RWPE2 (cell line): ENCODE results near the gene LEP.

Experiments used
- ATAC-seq: fragments of 200-7000 bp; cut with Tn5 transposase; 3 replicates; pipeline ENCODE4 v1.9.1; 2021; ENCODE audit warnings: low read depth
- DNase-seq: peaks from one replicate; pipeline ENCODE4 v3.0.0-alpha.2; 2020; ENCODE audit warnings: low spot score
- H3K27ac ChIP-seq: fragments of 450-650 bp; 2 replicates; pipeline ENCODE4 v1.5.1; 2017; ENCODE audit warnings: mild to moderate bottlenecking; ENCODE audit not compliant: poor library complexity, severe bottlenecking
- H3K27me3 ChIP-seq: fragments of 250-450 bp; sonication (Bioruptor Pico); 2 replicates; pipeline ENCODE4 v1.5.1; 2021; ENCODE audit warnings: mild to moderate bottlenecking, moderate library complexity; ENCODE audit not compliant: insufficient read depth, poor library complexity, severe bottlenecking
- H3K36me3 ChIP-seq: fragments of 250-450 bp; sonication (Bioruptor Pico); 2 replicates; pipeline ENCODE4 v1.5.1; 2020; ENCODE audit warnings: low read depth, mild to moderate bottlenecking, moderate library complexity
- H3K4me1 ChIP-seq: fragments of 250-450 bp; sonication (Bioruptor Pico); 2 replicates; pipeline ENCODE4 v1.5.1; 2021; ENCODE audit warnings: mild to moderate bottlenecking, moderate library complexity; ENCODE audit not compliant: insufficient read depth, poor library complexity, severe bottlenecking
- H3K4me3 ChIP-seq: fragments of 250-450 bp; sonication (Bioruptor Pico); 2 replicates; pipeline ENCODE4 v1.5.1; 2021; ENCODE audit warnings: mild to moderate bottlenecking, moderate library complexity; ENCODE audit not compliant: severe bottlenecking
- H3K9me3 ChIP-seq: fragments of 250-450 bp; sonication (Bioruptor Pico); 2 replicates; pipeline ENCODE4 v1.5.1; 2021; ENCODE audit warnings: mild to moderate bottlenecking, moderate library complexity; ENCODE audit not compliant: severe bottlenecking
- TF ChIP-seq, protein P1 (sequence below): fragments of 450-650 bp; IDR thresholded peaks from one replicate; pipeline ENCODE4 v1.5.1; 2017; ENCODE audit warnings: mild to moderate bottlenecking, moderate library complexity; ENCODE audit not compliant: poor library complexity, severe bottlenecking

LEP gene

DNA sequence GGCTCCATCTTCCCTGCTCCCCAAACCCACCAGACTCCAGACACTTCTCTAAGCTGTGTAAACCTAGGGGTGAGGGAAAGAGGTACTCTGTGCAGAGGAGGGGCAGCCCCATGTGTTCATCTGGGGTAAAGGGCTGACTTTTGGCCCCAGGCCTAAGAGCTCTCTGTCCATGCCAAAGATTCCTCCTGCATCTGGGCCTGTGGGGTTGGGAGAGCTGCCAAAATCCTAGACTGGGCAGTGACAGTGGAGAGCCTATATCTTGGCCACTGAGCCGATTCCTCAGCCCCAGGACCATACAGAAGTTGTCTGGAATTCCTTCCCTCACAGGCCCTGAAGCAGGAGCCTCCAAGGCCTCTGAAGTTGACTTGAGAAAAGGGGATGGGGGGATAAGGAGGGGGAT, 25.3 kb upstream of the LEP start:
- ATAC-seq, result no peak

GRCh38 chr7:128217030-128217805, 23.9 kb upstream of the LEP start:
- TF ChIP-seq, protein P1, sequence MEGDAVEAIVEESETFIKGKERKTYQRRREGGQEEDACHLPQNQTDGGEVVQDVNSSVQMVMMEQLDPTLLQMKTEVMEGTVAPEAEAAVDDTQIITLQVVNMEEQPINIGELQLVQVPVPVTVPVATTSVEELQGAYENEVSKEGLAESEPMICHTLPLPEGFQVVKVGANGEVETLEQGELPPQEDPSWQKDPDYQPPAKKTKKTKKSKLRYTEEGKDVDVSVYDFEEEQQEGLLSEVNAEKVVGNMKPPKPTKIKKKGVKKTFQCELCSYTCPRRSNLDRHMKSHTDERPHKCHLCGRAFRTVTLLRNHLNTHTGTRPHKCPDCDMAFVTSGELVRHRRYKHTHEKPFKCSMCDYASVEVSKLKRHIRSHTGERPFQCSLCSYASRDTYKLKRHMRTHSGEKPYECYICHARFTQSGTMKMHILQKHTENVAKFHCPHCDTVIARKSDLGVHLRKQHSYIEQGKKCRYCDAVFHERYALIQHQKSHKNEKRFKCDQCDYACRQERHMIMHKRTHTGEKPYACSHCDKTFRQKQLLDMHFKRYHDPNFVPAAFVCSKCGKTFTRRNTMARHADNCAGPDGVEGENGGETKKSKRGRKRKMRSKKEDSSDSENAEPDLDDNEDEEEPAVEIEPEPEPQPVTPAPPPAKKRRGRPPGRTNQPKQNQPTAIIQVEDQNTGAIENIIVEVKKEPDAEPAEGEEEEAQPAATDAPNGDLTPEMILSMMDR, result no peak
- Histone ChIP-seq H3K9me3 (no peaks in the 10 kb centered on the region), H3K27me3 (no peaks in the 10 kb centered on the region), H3K4me3 (no peak overlapping the region), H3K27ac (peak overlapping the region; percentile 69), H3K4me1 (peaks cover 5% of the 10 kb centered on the region), H3K36me3 (no peaks in the 10 kb centered on the region)
- ATAC-seq (peak; percentile 70), DNase-seq (peak; percentile 84)

More for the DNA sequence above, 25.3 kb upstream of the LEP start:
- Histone ChIP-seq H3K9me3 (no peaks in the 10 kb centered on the region), H3K36me3 (no peaks in the 10 kb centered on the region), H3K27me3 (no peaks in the 10 kb centered on the region), H3K4me1 (peaks cover 5% of the 10 kb centered on the region), H3K4me3 (no peak overlapping the region), H3K27ac (peak overlapping the region; percentile 69)
- no peak for DNase-seq
- TF ChIP-seq, protein P1, result no peak

DNA sequence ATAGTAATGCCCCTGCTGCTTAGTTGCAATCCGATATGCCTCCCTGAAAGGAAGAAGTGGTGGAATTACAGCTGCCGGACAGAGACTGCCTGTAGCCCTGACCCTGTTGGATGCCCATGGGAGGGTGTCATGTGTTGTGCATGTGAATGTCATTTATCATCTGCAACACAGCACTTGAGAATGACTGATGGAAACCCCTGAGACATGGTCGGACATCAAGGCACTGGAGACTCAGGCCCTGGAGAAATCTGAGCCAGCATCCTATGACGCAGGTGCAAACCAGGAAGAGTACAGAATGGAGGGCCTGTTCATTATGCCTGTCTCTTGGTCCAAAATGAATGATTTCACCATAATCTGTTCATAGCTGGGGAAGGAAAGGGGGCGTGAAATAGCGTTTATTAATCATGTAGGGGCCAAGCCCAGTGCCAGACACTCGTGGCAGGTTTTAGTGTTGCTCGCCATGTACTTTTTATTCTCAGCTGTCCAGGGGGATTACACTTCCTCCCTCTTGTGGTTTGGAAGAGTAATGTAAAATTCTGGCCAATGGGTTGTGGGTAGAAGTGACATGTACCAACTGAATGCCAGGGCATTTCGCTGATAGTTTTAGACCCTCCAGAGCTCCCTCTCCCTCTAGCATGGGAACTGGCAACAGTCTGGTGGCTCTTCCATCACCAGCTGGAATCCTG, 23.0 kb upstream of the LEP start:
- Histone ChIP-seq H3K27me3 (no peaks in the 10 kb centered on the region), H3K4me3 (no peak overlapping the region), H3K27ac (peak overlapping the region; percentile 69), H3K4me1 (peaks cover 5% of the 10 kb centered on the region), H3K36me3 (no peaks in the 10 kb centered on the region), H3K9me3 (no peaks in the 10 kb centered on the region)
- TF ChIP-seq, protein P1, result no peak
- DNase-seq, result no peak
- ATAC-seq, result no peak

DNA sequence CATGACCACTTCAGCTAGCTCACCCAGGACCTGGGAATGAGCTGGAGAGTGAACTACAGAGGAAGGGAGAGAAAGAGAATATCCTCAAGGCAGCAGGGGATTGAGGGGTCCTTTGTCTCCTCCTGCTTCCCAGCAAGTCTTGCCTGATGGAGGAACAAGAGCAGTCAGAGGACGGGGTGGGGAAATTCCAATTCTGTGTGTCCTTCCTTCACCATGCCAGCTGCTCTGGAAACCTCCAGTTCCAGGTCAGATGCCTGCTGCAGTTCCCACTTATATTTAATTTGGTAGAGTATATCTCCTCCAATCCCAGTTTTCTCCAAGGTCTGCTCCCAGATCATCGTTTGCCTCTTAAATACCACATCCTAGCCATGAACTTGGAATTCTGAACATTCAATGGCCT, 21.4 kb upstream of the LEP start:
- no peaks in the 10 kb centered on the region for H3K36me3 ChIP-seq
- ATAC-seq, result no peak
- H3K4me3 ChIP-seq, result no peak overlapping the region
- no peaks in the 10 kb centered on the region for H3K27me3 ChIP-seq
- TF ChIP-seq, protein P1, result no peak
- peaks cover 5% of the 10 kb centered on the region for H3K4me1 ChIP-seq
- DNase-seq, result no peak
- H3K27ac ChIP-seq, result no peak overlapping the region
- no peaks in the 10 kb centered on the region for H3K9me3 ChIP-seq
